ENCODE results near the gene TBC1D1.

- no peak for TF ChIP-seq CTCF (IDR thresholded peaks at IDR 0.05; ENCODE audit: insufficient read depth, low read depth, low read length)
- TF ChIP-seq EZH2 (IDR thresholded peaks at IDR 0.05; ENCODE audit: insufficient read depth, low read length) = no peak
These were observed 80.3 kb downstream of the TBC1D1 start for GRCh38 chr4:37971202-37971601.

Data from astrocyte (in vitro differentiated cells and primary cell).